ENCODE measurements around the gene SLC26A5.

The SLC26A5 gene

DNA sequence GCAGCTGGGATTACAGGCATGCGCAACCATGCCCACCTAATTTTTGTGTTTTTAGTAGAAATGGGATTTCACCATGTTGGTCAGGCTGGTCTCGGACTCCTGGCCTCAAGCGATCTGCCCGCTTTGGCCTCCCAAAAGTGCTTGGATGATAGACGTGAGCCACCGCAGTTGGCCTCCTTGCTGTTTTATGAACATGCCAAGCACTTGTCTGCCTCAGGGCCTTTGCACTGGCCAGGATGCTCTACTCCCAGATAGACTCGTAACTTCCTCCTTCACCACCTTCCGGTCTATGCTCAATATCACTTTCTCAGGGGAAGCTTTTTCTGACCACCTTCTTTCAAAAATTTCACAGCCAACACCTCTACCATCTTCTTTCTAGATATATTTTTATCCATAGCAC, 6.3 kb downstream of the SLC26A5 start:
- Histone ChIP-seq H3F3A (ENCODE audit: control insufficient read depth, insufficient read depth) (no peaks in the 10 kb centered on the region), H3K27me3 (ENCODE audit: control insufficient read depth, low read length) (peaks cover 63% of the 10 kb centered on the region), H3K36me3 (ENCODE audit: control insufficient read depth, low read length) (no peaks in the 10 kb centered on the region), H3K9me2 (replicated peaks; ENCODE audit: control insufficient read depth, low read length) (no peaks in the 10 kb centered on the region), H3K9me3 (ENCODE audit: control insufficient read depth, insufficient read depth, low read length) (no peaks in the 10 kb centered on the region), H3K79me2 (ENCODE audit: control insufficient read depth, low read length) (no peaks in the 10 kb centered on the region), H3K4me3 (ENCODE audit: low read length) (no peak overlapping the region), H3K4me1 (ENCODE audit: control insufficient read depth, low read length) (no peaks in the 10 kb centered on the region), H4K20me1 (ENCODE audit: control insufficient read depth, insufficient read depth, low read depth, low read length) (no peaks in the 10 kb centered on the region), H3K4me2 (ENCODE audit: low read length) (no peak overlapping the region), H3K27ac (ENCODE audit: low read depth, low read length) (no peak overlapping the region)
- no peak for TF ChIP-seq EZH2phosphoT487 (IDR thresholded peaks at IDR 0.05; ENCODE audit: borderline replicate concordance, low read length)
- TF ChIP-seq, protein P1, sequence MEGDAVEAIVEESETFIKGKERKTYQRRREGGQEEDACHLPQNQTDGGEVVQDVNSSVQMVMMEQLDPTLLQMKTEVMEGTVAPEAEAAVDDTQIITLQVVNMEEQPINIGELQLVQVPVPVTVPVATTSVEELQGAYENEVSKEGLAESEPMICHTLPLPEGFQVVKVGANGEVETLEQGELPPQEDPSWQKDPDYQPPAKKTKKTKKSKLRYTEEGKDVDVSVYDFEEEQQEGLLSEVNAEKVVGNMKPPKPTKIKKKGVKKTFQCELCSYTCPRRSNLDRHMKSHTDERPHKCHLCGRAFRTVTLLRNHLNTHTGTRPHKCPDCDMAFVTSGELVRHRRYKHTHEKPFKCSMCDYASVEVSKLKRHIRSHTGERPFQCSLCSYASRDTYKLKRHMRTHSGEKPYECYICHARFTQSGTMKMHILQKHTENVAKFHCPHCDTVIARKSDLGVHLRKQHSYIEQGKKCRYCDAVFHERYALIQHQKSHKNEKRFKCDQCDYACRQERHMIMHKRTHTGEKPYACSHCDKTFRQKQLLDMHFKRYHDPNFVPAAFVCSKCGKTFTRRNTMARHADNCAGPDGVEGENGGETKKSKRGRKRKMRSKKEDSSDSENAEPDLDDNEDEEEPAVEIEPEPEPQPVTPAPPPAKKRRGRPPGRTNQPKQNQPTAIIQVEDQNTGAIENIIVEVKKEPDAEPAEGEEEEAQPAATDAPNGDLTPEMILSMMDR (IDR thresholded peaks at IDR 0.05; ENCODE audit: low read depth, low read length, poor library complexity, severe bottlenecking): no peak

DNA sequence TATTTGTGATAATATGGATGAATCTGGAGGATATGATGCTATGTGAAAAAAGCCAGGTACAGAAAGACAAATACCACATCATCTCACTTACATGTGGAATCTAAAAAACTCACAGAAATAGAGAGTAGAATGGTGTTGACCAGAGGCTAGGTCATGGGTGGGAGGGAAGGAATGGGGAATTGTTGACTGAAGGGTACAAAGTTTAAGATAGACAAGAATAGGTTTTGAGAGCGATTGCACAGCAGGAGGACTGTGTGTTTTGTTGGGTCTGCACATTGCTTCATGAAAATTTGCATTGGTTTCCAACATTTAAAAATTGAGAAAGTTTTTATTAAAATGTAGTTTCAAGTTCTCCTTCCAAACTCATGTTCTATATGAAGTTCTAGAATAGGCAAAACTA, 8.4 kb downstream of the SLC26A5 start:
- H3K4me3 ChIP-seq (ENCODE audit: low read length): no peak overlapping the region
- H4K20me1 ChIP-seq (ENCODE audit: control insufficient read depth, insufficient read depth, low read depth, low read length): no peaks in the 10 kb centered on the region
- H3K4me1 ChIP-seq (ENCODE audit: control insufficient read depth, low read length): peaks cover 5% of the 10 kb centered on the region
- no peaks in the 10 kb centered on the region for H3K9me2 ChIP-seq (replicated peaks; ENCODE audit: control insufficient read depth, low read length)
- no peaks in the 10 kb centered on the region for H3K9me3 ChIP-seq (ENCODE audit: control insufficient read depth, insufficient read depth, low read length)
- H3F3A ChIP-seq (ENCODE audit: control insufficient read depth, insufficient read depth): no peaks in the 10 kb centered on the region
- no peak overlapping the region for H3K4me2 ChIP-seq (ENCODE audit: low read length)
- no peaks in the 10 kb centered on the region for H3K79me2 ChIP-seq (ENCODE audit: control insufficient read depth, low read length)
- H3K36me3 ChIP-seq (ENCODE audit: control insufficient read depth, low read length): no peaks in the 10 kb centered on the region
- no peak overlapping the region for H3K27ac ChIP-seq (ENCODE audit: low read depth, low read length)
- H3K27me3 ChIP-seq (ENCODE audit: control insufficient read depth, low read length): peaks cover 43% of the 10 kb centered on the region
- TF ChIP-seq, protein P1 (IDR thresholded peaks at IDR 0.05; ENCODE audit: low read depth, low read length, poor library complexity, severe bottlenecking): no peak
- TF ChIP-seq EZH2phosphoT487 (IDR thresholded peaks at IDR 0.05; ENCODE audit: borderline replicate concordance, low read length): no peak

DNA sequence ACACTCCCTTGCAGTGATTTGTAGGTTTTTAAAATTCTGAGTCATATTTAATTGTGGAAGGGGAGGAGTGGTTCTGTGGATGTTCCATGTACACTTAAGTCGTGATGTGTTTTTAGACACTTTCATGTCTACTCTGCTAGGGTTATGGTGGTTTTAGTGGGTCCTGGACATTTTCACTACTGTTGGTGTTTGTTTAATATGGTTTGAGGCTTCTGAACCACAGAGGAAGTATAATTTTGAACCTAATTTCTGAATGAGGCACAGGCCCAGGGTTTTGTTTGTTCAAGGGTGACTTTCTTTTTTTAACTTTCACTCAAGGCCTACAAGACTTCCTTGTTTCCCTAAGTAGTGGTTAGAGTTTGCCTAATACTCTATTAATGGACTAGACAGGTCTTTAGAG, 13.3 kb downstream of the SLC26A5 start:
- Histone ChIP-seq H3K36me3 (ENCODE audit: control insufficient read depth, low read length) (no peaks in the 10 kb centered on the region), H3K9me2 (replicated peaks; ENCODE audit: control insufficient read depth, low read length) (no peaks in the 10 kb centered on the region), H3K27me3 (ENCODE audit: control insufficient read depth, low read length) (peaks cover 17% of the 10 kb centered on the region), H3K27ac (ENCODE audit: low read depth, low read length) (no peak overlapping the region), H3K9me3 (ENCODE audit: control insufficient read depth, insufficient read depth, low read length) (no peaks in the 10 kb centered on the region), H3K4me2 (ENCODE audit: low read length) (no peak overlapping the region), H3K4me3 (ENCODE audit: low read length) (no peak overlapping the region), H3K4me1 (ENCODE audit: control insufficient read depth, low read length) (peaks cover 7% of the 10 kb centered on the region), H4K20me1 (ENCODE audit: control insufficient read depth, insufficient read depth, low read depth, low read length) (no peaks in the 10 kb centered on the region), H3F3A (ENCODE audit: control insufficient read depth, insufficient read depth) (no peaks in the 10 kb centered on the region), H3K79me2 (ENCODE audit: control insufficient read depth, low read length) (no peaks in the 10 kb centered on the region)
- TF ChIP-seq, protein P1 (IDR thresholded peaks at IDR 0.05; ENCODE audit: low read depth, low read length, poor library complexity, severe bottlenecking): no peak
- no peak for TF ChIP-seq EZH2phosphoT487 (IDR thresholded peaks at IDR 0.05; ENCODE audit: borderline replicate concordance, low read length)

DNA sequence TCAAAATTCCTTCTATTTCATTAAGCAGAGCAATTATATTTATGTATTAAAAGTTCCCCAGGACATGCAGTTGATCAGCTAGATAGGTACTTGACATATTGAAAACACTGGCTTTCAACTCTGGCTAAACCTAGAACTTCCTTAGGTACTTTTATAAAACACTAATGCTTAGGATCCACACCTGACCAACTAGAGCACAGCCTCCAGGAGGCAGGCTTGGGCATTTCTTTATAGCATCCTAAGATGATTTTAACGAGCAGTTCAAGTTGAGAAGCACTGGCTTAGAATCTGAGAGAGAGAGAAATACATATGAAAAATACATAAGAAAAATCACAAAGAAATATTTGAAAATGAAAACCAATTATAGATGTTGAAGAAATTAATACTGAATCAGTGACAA, 20.8 kb downstream of the SLC26A5 start:
- Histone ChIP-seq H3K27me3 (ENCODE audit: control insufficient read depth, low read length) (peaks cover 19% of the 10 kb centered on the region), H3K36me3 (ENCODE audit: control insufficient read depth, low read length) (no peaks in the 10 kb centered on the region), H3K4me3 (ENCODE audit: low read length) (no peak overlapping the region), H3K9me2 (replicated peaks; ENCODE audit: control insufficient read depth, low read length) (no peaks in the 10 kb centered on the region), H3K4me1 (ENCODE audit: control insufficient read depth, low read length) (no peaks in the 10 kb centered on the region), H4K20me1 (ENCODE audit: control insufficient read depth, insufficient read depth, low read depth, low read length) (no peaks in the 10 kb centered on the region), H3K9me3 (ENCODE audit: control insufficient read depth, insufficient read depth, low read length) (no peaks in the 10 kb centered on the region), H3K79me2 (ENCODE audit: control insufficient read depth, low read length) (no peaks in the 10 kb centered on the region), H3K4me2 (ENCODE audit: low read length) (no peak overlapping the region), H3F3A (ENCODE audit: control insufficient read depth, insufficient read depth) (no peaks in the 10 kb centered on the region), H3K27ac (ENCODE audit: low read depth, low read length) (no peak overlapping the region)
- no peak for TF ChIP-seq EZH2phosphoT487 (IDR thresholded peaks at IDR 0.05; ENCODE audit: borderline replicate concordance, low read length)
- TF ChIP-seq, protein P1 (IDR thresholded peaks at IDR 0.05; ENCODE audit: low read depth, low read length, poor library complexity, severe bottlenecking): no peak

Measured in DOHH2 (cell line).